GM23338 (cell line): Measurements from ENCODE around the gene MCRIP1. TPM values are rescaled to one million over a fixed set of nuclear protein-coding genes. Genes with fewer than 3 reads are reported as not detected.

Experiments
- ATAC-seq: fragments of 200-7000 bp; cut with Tn5 transposase; 3 replicates; pipeline ENCODE4 v1.9.1; 2020
- DNase-seq: peaks from one replicate; pipeline ENCODE4 v3.0.0-alpha.2; 2015; ENCODE audit warnings: low spot score
- H2AFZ ChIP-seq: fragments of 200-600 bp; sonication (generic); 2 replicates; pipeline ENCODE4 v1.8.0; 2016; ENCODE audit warnings: antibody characterized with exemption, mild to moderate bottlenecking, moderate library complexity
- H3F3A ChIP-seq: fragments of 200-600 bp; sonication (generic); replicated peaks from 2 replicates; pipeline ENCODE4 v1.8.0; 2017; ENCODE audit warnings: antibody characterized with exemption, mixed run types, low read depth
- H3K27ac ChIP-seq: fragments of 200-600 bp; sonication (generic); 2 replicates; pipeline ENCODE4 v1.6.1; 2016; ENCODE audit warnings: low read depth
- H3K27me3 ChIP-seq: fragments of 200-600 bp; sonication (generic); 2 replicates; pipeline ENCODE4 v1.8.0; 2016; ENCODE audit warnings: mild to moderate bottlenecking, mixed run types, moderate library complexity; ENCODE audit not compliant: insufficient read depth
- H3K36me3 ChIP-seq: fragments of 200-600 bp; sonication (generic); 2 replicates; pipeline ENCODE4 v1.8.0; 2016; ENCODE audit warnings: mild to moderate bottlenecking; ENCODE audit not compliant: insufficient read depth
- H3K4me1 ChIP-seq: fragments of 200-600 bp; sonication (generic); 2 replicates; pipeline ENCODE4 v1.8.0; 2016; ENCODE audit warnings: mild to moderate bottlenecking, moderate library complexity; ENCODE audit not compliant: insufficient read depth
- H3K4me2 ChIP-seq: fragments of 200-600 bp; sonication (generic); 2 replicates; pipeline ENCODE4 v1.7.1; 2017; ENCODE audit warnings: mixed run types
- H3K4me3 ChIP-seq: fragments of 200-600 bp; sonication (generic); 2 replicates; pipeline ENCODE4 v1.6.1; 2016; ENCODE audit warnings: mixed run types
- H3K79me2 ChIP-seq: fragments of 200-600 bp; sonication (generic); replicated peaks from 2 replicates; pipeline ENCODE4 v1.8.0; 2017; ENCODE audit warnings: mild to moderate bottlenecking; ENCODE audit not compliant: insufficient read depth
- H3K9me2 ChIP-seq: fragments of 200-600 bp; sonication (generic); 2 replicates; pipeline ENCODE4 v1.8.0; 2017; ENCODE audit not compliant: insufficient read depth
- H4K20me1 ChIP-seq: fragments of 200-600 bp; sonication (generic); replicated peaks from 2 replicates; pipeline ENCODE4 v1.8.0; 2017; ENCODE audit warnings: mild to moderate bottlenecking; ENCODE audit not compliant: insufficient read depth
- H3K27ac Mint-ChIP-seq: 2 replicates; pipeline ENCODE4 v1.8.0; 2020; ENCODE audit warnings: inconsistent platforms, mild to moderate bottlenecking, moderate library complexity, mixed read lengths
- H3K27me3 Mint-ChIP-seq: 3 replicates; pipeline ENCODE4 v1.8.0; 2022; ENCODE audit warnings: low read depth, mild to moderate bottlenecking, moderate library complexity, mixed read lengths, inconsistent platforms; ENCODE audit not compliant: insufficient read depth, poor library complexity
- H3K36me3 Mint-ChIP-seq: 3 replicates; pipeline ENCODE4 v1.8.0; 2021; ENCODE audit warnings: low read depth, mild to moderate bottlenecking, inconsistent platforms, moderate library complexity, mixed read lengths
- H3K4me1 Mint-ChIP-seq: 3 replicates; pipeline ENCODE4 v1.8.0; 2020; ENCODE audit warnings: mild to moderate bottlenecking, inconsistent platforms, mixed read lengths
- H3K4me3 Mint-ChIP-seq: 3 replicates; pipeline ENCODE4 v1.8.0; 2021; ENCODE audit warnings: moderate library complexity, mild to moderate bottlenecking, inconsistent platforms, mixed read lengths
- H3K9me3 Mint-ChIP-seq: 3 replicates; pipeline ENCODE4 v1.8.0; 2020; ENCODE audit warnings: moderate library complexity, mild to moderate bottlenecking, inconsistent platforms, mixed read lengths
- CTCF ChIP-seq, 2 experiments: fragments of 200-600 bp in 1 of 2; sonication (generic) in 1 of 2; conservative IDR thresholded peaks; 2 replicates each; pipeline versions ENCODE4 v1.5.1 to v1.6.1; 2016 to 2017; ENCODE audit warnings: antibody characterized with exemption in 2 of 2, low read depth in 2 of 2, mild to moderate bottlenecking in 2 of 2, moderate library complexity in 1 of 2
- ETS1 ChIP-seq: IDR thresholded peaks from 2 replicates; pipeline ENCODE4 v1.6.1; 2016; ENCODE audit warnings: antibody characterized with exemption
- EZH2 ChIP-seq: fragments of 200-600 bp; sonication (generic); IDR thresholded peaks from one replicate; pipeline ENCODE4 v1.8.0; 2017; ENCODE audit warnings: antibody characterized with exemption, mild to moderate bottlenecking, low read depth; ENCODE audit not compliant: unreplicated experiment
- EZH2phosphoT487 ChIP-seq: fragments of 200-600 bp; sonication (generic); IDR thresholded peaks from one replicate; pipeline ENCODE4 v1.8.1; 2018; ENCODE audit warnings: antibody characterized with exemption; ENCODE audit not compliant: unreplicated experiment
- JUNB ChIP-seq: IDR thresholded peaks from one replicate; pipeline ENCODE4 v1.6.1; 2016; ENCODE audit warnings: antibody characterized with exemption; ENCODE audit not compliant: unreplicated experiment
- NANOG ChIP-seq: IDR thresholded peaks from 2 replicates; pipeline ENCODE4 v1.6.1; 2016; ENCODE audit warnings: antibody characterized with exemption, borderline replicate concordance
- REST ChIP-seq: IDR thresholded peaks from one replicate; pipeline ENCODE4 v1.6.1; 2018; ENCODE audit warnings: antibody characterized with exemption; ENCODE audit not compliant: unreplicated experiment
- STAT1 ChIP-seq: IDR thresholded peaks from one replicate; pipeline ENCODE4 v1.6.1; 2016; ENCODE audit warnings: antibody characterized with exemption; ENCODE audit not compliant: unreplicated experiment
- ZNF114 ChIP-seq: fragments of 250-450 bp; sonication (Bioruptor Pico); IDR thresholded peaks from 2 replicates; pipeline ENCODE4 v1.5.0; 2020; ENCODE audit warnings: mild to moderate bottlenecking, moderate library complexity
- ZNF331 ChIP-seq: fragments of 250-450 bp; sonication (Bioruptor Pico); IDR thresholded peaks from 2 replicates; pipeline ENCODE4 v1.5.0; 2020; ENCODE audit warnings: low read depth, mild to moderate bottlenecking, moderate library complexity
- ZNF462 ChIP-seq: fragments of 250-450 bp; sonication (Bioruptor Pico); IDR thresholded peaks from 2 replicates; pipeline ENCODE4 v1.5.0; 2020; ENCODE audit warnings: mild to moderate bottlenecking, moderate library complexity
- polyA plus RNA-seq: library from polyadenylated mRNA; unstranded; fragments of >200 nt; fragmentation: Nextera tagmentation; extraction: Ambion mirVana; gene quantifications from 2 replicates; pipeline ENCODE4 v1.2.1, GENCODE V29; 2016
- total RNA-seq: library from RNA; depleted of rRNA; stranded (reverse); fragments of >200 nt; shearing (Covaris generic); gene quantifications from 2 replicates; pipeline ENCODE4 v1.2.3, GENCODE V29; 2014

MCRIP1 gene
- total and polyA plus RNA-seq, 2 experiments from 2014 or later = 85.2 to 101 TPM

GRCh38 chr17:81865733-81866439 lies 32.8 kb upstream of the MCRIP1 start:
- Mint-ChIP-seq H3K36me3 (peaks cover 35% of the 10 kb centered on the region), H3K4me1 (peaks cover 31% of the 10 kb centered on the region), H3K4me3 (no peak overlapping the region), H3K27me3 (peaks cover 44% of the 10 kb centered on the region), H3K9me3 (no peaks in the 10 kb centered on the region; the same call in 2 of the 3 replicates), H3K27ac (no peak overlapping the region)
- Histone ChIP-seq H3K4me2 (no peak overlapping the region), H2AFZ (no peak overlapping the region), H3F3A (peaks cover 65% of the 10 kb centered on the region), H3K27me3 (no peaks in the 10 kb centered on the region), H3K4me3 (no peak overlapping the region), H3K27ac (no peak overlapping the region), H3K4me1 (peaks cover 15% of the 10 kb centered on the region), H3K79me2 (peaks cover 38% of the 10 kb centered on the region), H3K36me3 (0 out of 2 replicates have a peak, but pooled peaks cover 6% of the 10 kb centered on the region), H4K20me1 (peaks cover 30% of the 10 kb centered on the region), H3K9me2 (no peaks in the 10 kb centered on the region)
- ATAC-seq (no peak), DNase-seq (no peak)
- TF ChIP-seq EZH2phosphoT487 = no peak
- TF ChIP-seq ZNF114 (CRISPR knock-in tag) = no peak
- no peak for TF ChIP-seq EZH2
- no peak for TF ChIP-seq STAT1
- no peak for TF ChIP-seq ZNF331
- no peak for TF ChIP-seq NANOG
- TF ChIP-seq CTCF (conservative IDR thresholded peaks at IDR 0.05; ENCODE audit: low read depth in 2 of 2) = no peak
- no peak for TF ChIP-seq ETS1
- TF ChIP-seq ZNF462 = no peak
- no peak for TF ChIP-seq REST
- TF ChIP-seq JUNB = no peak
